ENCODE data around the gene FHL2. TPM values are rescaled to one million over a fixed set of nuclear protein-coding genes. Genes with fewer than 3 reads are reported as not detected.

The FHL2 gene
- total and polyA plus RNA-seq, 2 of the 13 experiments (the other 11 are each of a cell fraction or from before 2014, with no cell fraction given) = 1.9 to 74.8 TPM

DNA sequence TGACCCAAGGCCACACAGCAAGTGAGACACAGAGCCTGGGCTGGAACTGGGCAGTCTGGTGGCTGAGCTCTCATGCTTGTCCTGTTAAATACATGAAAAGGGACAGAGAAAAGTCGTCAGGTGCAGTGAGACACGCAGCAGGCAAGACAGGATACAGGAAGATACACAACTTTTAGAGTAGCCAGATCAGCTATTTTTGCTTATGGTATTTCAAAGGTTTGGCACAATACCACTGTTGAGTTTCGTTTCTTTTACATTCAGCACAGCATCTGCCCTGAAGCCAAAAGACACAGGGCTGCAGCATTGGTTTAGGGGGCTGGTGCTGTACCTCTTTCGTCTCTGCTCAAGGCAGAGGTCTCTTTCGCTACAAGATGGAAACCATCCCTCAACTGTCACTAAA lies 14.0 kb downstream of the FHL2 start:
- H3K4me1 ChIP-seq (ENCODE audit: insufficient read depth, low read length) = peaks cover 30% of the 10 kb centered on the region

More for the DNA sequence above, 14.0 kb downstream of the FHL2 start:
- TF ChIP-seq ZSCAN25 (CRISPR knock-in tag; IDR thresholded peaks at IDR 0.05) (no peak), LCORL (IDR thresholded peaks at IDR 0.05) (no peak), LCORL (CRISPR knock-in tag; IDR thresholded peaks at IDR 0.05) (no peak), KLF11 (CRISPR knock-in tag; IDR thresholded peaks at IDR 0.05) (no peak), GTF2F1 (IDR thresholded peaks at IDR 0.05; ENCODE audit: low read length) (no peak), ZNF3 (CRISPR knock-in tag; IDR thresholded peaks at IDR 0.05) (no peak), SNAI1 (CRISPR knock-in tag; IDR thresholded peaks at IDR 0.05; ENCODE audit: borderline replicate concordance) (no peak), AKAP8 (CRISPR knock-in tag; IDR thresholded peaks at IDR 0.05) (no peak), MAFG (CRISPR knock-in tag; IDR thresholded peaks at IDR 0.05) (no peak)
- TF ChIP-seq, protein P1, sequence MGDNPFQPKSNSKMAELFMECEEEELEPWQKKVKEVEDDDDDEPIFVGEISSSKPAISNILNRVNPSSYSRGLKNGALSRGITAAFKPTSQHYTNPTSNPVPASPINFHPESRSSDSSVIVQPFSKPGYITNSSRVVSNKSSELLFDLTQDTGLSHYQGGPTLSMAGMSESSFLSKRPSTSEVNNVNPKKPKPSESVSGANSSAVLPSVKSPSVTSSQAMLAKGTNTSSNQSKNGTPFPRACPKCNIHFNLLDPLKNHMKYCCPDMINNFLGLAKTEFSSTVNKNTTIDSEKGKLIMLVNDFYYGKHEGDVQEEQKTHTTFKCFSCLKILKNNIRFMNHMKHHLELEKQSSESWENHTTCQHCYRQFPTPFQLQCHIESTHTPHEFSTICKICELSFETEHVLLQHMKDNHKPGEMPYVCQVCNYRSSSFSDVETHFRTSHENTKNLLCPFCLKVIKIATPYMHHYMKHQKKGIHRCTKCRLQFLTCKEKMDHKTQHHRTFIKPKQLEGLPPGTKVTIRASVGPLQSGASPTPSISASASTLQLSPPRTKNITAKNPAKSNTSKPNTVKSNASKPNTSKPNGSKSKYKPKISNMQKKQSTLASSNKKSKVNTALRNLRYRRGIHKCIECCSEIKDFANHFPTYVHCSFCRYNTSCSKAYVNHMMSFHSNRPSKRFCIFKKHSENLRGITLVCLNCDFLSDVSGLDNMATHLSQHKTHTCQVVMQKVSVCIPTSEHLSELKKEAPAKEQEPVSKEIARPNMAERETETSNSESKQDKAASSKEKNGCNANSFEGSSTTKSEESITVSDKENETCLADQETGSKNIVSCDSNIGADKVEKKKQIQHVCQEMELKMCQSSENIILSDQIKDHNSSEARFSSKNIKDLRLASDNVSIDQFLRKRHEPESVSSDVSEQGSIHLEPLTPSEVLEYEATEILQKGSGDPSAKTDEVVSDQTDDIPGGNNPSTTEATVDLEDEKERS (CRISPR knock-in tag; IDR thresholded peaks at IDR 0.05) = no peak
- TF ChIP-seq, protein P2, sequence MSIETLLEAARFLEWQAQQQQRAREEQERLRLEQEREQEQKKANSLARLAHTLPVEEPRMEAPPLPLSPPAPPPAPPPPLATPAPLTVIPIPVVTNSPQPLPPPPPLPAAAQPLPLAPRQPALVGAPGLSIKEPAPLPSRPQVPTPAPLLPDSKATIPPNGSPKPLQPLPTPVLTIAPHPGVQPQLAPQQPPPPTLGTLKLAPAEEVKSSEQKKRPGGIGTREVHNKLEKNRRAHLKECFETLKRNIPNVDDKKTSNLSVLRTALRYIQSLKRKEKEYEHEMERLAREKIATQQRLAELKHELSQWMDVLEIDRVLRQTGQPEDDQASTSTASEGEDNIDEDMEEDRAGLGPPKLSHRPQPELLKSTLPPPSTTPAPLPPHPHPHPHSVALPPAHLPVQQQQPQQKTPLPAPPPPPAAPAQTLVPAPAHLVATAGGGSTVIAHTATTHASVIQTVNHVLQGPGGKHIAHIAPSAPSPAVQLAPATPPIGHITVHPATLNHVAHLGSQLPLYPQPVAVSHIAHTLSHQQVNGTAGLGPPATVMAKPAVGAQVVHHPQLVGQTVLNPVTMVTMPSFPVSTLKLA (IDR thresholded peaks at IDR 0.05) = no peak
- TF ChIP-seq, protein P3, sequence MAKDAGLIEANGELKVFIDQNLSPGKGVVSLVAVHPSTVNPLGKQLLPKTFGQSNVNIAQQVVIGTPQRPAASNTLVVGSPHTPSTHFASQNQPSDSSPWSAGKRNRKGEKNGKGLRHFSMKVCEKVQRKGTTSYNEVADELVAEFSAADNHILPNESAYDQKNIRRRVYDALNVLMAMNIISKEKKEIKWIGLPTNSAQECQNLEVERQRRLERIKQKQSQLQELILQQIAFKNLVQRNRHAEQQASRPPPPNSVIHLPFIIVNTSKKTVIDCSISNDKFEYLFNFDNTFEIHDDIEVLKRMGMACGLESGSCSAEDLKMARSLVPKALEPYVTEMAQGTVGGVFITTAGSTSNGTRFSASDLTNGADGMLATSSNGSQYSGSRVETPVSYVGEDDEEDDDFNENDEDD (CRISPR knock-in tag; IDR thresholded peaks at IDR 0.05; ENCODE audit: borderline replicate concordance) = no peak
- Histone ChIP-seq H3K9me3 (ENCODE audit: low read length) (no peaks in the 10 kb centered on the region), H3K79me2 (ENCODE audit: insufficient read depth, low read length) (no peaks in the 10 kb centered on the region), H3K9ac (ENCODE audit: insufficient read depth, low read depth, low read length) (no peak overlapping the region), H3K36me3 (replicated peaks in 1 of 2; ENCODE audit: control insufficient read depth in 1 of 2, insufficient read depth in 2 of 2, low read length in 2 of 2) (peaks cover 9% of the 10 kb centered on the region in 2 experiments; a peak in 4 of 5 replicates), H3K4me3 (replicated peaks in 1 of 3; ENCODE audit: insufficient read depth in 1 of 3, low read depth in 2 of 3, low read length in 3 of 3) (no peak overlapping the region), H3K27me3 (ENCODE audit: control insufficient read depth in 1 of 2, insufficient read depth in 2 of 2, low read length in 2 of 2) (no peaks in the 10 kb centered on the region), H3K4me2 (ENCODE audit: low read depth, low read length) (no peak overlapping the region), H4K20me1 (ENCODE audit: insufficient read depth, low read length) (no peaks in the 10 kb centered on the region), H2AFZ (ENCODE audit: low read length) (no peak overlapping the region), H3K27ac (ENCODE audit: extremely low read length, insufficient read depth, low read length) (no peak overlapping the region)
- in situ Hi-C loops (cut with HindIII; ENCODE audit: extremely low pct_ligation_motif_present, low pct_unique_long_range_greater_than_20kb) (no loop called here), intact Hi-C loops (cut with micrococcal nuclease; ENCODE audit: unreplicated experiment) (no loop called here)
- ChIA-PET POLR2A (no interaction called here), CTCF (ENCODE audit: low intra/inter-chr PET ratio, low total read pairs) (no interaction called here)
- BruUV-seq (replicated peaks) = no TSS peak
- WGBS (ENCODE audit: low lambda C conversion rate) = 91% methylated on average over 5 of the region's 5 CpGs
- ATAC-seq (no peak), FAIRE-seq (no peak), DNase-seq (ENCODE audit: low spot score) (no peak)

All from HepG2 (cell line).